OCI-M2 (cell line): Measurements from ENCODE around the gene APOL1.
A peak's percentile ranks its signal among the peaks of the same experiment; 100 is the strongest.
"Not testable (repeated sequence)": the region's sequence is repeated elsewhere in the genome, so short reads cannot be mapped to it uniquely, and the experiment has no call there.

Experiments used
- DNase-seq: peaks from one replicate; lab custom pipeline; 2025; ENCODE audit not compliant: unreplicated experiment; lab: John Stamatoyannopoulos, UW

Gene APOL1

DNA sequence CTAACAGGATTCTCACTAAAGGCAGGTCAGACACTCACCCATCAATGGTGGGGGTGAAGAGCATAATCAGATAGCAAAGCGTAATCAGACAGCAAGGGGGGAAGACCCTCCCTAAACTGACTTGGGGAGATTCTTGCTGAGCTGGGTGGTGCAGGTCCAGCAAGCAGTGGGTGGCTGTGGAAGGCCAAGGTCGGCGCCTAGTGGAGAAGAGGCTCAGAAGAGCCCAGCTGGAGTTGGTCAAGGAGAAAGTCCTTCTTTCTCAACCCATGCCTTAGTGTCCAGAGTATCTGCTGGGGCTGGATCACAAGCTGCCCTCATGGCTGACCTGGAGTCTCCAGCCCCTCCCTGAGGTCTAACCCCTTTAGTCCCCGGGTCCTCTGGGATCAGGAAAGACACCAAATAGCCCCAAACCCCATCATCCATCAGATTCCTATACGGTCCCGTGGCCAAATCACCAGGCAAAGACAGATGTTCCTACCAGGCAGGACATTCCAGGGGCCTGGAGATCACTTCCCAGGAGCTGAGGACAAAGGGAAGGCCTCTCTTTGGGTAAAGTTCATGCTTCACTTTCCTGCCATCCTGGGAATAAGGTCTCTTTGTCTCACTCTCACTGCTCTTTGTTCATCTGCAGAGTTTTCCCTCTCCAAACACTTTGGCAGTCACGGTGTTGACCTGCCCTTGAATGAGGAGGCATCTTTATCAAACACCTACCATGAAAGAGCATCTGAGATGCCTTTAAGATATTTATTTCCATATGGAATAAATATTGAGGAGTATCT lies 11.1 kb downstream of the APOL1 start:
- DNase-seq = not testable (repeated sequence)

DNA sequence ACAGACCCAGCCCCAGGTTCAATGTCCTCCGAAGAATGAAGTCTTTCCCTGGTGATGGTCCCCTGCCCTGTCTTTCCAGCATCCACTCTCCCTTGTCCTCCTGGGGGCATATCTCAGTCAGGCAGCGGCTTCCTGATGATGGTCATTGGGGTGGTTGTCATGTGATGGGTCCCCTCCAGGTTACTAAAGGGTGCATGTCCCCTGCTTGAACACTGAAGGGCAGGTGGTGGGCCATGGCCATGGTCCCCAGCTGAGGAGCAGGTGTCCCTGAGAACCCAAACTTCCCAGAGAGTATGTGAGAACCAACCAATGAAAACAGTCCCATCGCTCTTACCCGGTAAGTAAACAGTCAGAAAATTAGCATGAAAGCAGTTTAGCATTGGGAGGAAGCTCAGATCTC lies 14.1 kb downstream of the APOL1 start:
- DNase-seq = no peak

DNA sequence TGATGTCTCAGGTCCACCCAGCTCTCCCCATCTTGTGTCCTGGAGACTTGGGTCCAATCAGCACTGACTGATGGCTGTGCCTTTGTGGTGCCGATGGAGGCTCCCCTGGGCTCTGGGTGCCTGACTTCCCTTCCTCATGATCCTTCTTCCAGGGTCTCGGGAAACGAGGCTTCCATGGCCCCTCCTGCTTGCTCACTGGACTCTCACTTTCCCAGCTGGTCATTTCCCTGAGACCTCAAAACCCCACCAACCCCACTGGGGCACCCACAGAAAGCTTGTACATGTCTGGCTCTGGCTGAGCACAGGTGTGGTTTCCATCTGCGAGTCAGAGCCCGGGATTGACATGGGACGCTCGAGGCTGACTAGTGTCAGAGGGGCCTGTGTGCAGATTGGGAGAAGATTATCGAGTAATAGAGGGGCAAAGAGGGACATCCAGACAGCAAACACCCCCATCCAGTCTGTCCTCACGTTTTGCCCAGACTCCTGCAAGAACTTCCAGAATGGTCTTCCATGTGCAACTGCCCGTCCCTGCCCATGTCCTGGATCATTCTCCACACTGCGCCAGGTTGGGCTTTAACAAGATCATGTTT lies 15.1 kb downstream of the APOL1 start:
- DNase-seq = no peak

DNA sequence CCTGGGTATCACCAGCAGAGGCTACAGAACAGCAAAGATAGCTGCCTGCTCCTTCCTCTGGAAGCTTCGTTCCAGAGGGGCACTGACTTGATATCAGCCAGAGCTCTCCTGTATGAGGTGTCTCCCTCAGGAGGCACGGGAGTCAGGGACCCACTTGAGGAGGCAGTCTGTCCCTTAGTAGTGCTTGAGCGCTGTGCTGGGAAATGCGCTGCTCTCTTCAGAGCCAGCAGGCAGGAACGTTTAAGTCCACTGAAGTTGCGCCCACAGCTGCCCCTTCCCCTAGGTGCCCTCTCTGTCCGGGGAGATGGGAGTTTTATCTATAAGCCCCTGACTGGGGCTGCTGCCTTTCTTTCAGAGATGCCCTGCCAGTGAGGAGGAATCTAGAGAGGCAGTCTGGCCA lies 18.3 kb downstream of the APOL1 start:
- not testable (repeated sequence) for DNase-seq

DNA sequence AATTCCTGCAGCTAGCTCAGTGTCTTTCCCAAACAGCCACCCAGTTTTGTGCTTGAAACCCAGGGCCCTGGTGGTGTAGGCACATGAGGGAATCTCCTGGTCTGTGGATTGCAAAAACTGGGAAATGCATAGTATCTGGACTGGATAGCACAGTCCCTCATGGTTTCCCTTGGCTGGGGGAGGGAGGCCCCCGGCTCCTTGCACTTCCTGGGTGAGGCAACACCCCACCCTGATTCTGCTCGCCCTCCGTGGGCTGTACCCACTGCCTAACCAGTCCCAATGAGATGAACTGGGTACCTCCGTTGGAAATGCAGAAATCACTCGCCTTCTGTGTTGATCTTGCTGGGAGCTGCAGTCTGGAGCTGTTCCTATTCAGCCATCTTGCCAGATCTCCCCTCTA lies 19.0 kb downstream of the APOL1 start:
- DNase-seq = not testable (repeated sequence)

DNA sequence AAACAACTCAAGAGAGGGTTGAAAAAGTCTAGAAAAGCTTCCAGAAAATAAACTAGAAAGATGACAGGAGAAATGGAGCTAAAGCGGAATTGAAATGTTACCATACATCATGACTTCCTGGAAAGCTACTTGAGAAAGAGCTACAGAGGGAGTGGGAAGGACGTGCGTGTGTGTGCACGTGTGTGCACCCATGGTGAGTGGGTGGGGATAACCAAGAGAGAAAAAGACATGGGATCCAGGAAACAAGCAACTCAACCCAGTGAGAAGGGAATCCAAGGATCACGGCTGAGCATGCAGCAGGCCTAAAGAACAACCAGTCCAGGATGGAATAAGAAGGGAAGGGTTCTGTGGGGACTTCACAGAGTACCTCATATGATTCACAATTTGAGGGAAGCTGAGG lies 21.6 kb downstream of the APOL1 start:
- no peak for DNase-seq

DNA sequence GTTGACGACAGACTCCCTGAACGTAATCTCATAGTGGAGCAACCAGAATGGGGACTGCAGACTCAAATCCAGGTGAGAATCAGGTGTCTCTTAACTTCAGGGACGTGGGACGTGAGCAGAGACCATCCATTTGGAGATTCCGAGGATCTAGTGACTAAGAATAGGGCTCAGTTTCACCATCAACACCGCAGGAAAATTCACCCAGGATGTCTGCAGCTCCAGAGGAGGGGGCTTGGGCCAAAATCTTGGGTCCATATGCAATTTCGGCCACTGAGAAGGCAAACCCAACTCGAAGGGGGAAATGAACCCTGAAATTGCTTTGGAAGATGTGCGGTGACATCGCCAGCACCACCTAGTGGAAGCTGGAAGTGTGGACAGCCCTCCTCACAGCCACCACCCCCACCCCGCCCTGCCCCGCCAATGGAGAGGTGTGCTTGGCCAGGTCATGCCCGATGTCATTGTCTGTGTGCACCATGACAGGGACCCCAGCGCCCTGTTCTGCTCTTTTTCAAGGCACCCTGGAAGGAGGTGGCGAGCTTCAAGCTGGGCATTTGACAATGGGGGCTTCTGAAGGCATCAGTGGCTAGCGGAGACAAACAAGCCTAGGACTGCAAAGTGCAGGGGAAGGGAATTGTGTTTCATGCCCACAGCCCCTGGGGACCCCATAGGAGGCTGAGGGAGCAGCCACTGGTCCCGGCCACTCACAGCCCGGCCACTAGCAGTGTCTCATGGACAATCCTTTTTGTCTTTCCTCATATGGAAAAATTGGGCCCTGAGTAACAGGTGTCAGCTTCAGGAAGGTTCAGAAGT lies 24.8 kb downstream of the APOL1 start:
- no peak for DNase-seq

DNA sequence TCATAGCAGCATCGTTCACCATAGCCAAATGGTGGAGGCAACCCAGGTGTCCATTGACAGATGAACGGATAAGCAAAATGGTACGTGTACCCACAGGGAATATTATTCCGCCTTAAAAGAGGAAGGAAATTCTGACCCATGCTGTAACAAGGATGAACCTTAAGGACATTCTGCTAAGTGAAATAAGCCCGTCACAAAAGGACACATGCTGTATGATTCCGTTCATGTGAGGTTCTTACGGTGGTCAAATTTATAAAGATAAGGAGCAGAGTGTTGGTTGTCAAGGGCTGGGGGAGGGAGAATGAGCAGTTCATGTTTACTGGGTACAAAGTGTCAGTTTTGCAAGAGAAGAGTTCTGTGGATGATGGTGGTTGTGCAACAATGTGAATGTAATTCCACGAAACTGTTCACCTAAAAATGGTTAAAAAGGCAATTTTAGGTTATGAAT lies 26.3 kb downstream of the APOL1 start:
- DNase-seq = no peak

DNA sequence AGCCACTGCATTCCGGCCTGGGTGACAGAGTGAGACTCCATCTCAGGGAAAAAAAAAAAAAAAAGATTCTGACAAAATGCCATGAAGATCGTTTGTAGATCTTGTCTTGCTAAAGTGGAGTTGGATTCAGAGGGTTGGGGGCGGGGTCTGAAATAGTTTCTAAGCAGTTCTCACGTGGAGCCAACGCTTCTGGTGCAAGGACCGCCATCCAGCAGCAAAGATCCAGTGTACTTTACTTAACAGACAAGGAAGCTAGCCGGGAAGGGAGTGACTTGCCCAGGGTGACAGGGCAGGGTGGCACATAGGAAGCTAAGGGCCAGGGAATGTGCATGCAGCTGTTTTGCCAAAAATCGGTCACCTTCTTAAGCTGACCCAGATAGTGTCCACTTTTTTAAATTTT lies 27.4 kb downstream of the APOL1 start:
- no peak for DNase-seq

DNA sequence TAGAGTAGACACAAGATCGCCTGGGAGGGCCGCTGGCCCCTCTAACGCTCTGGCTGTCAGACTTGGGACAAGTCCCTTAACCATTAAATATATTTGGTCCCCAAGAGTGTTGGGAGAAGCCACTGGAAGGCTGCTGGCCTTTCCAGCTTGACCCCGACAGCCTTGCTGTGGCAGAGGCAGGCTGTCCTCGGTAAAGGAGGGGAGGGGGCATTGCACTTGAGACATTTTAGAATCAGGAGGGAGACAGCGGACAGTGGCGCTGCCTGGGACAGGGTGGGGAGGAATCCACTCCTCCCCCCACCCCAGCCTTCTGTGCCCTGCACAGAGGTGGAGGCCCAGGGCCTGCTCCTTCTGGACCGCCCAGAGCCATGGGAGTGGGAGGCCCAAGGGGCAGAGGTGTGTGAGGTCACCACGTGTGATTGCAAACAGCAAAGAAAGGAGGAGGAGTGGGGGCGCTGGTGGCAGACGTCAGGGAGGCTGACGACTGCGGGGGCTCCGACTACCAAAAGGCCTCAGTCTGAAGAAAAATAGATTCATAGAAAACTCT lies 28.9 kb downstream of the APOL1 start:
- no peak for DNase-seq

DNA sequence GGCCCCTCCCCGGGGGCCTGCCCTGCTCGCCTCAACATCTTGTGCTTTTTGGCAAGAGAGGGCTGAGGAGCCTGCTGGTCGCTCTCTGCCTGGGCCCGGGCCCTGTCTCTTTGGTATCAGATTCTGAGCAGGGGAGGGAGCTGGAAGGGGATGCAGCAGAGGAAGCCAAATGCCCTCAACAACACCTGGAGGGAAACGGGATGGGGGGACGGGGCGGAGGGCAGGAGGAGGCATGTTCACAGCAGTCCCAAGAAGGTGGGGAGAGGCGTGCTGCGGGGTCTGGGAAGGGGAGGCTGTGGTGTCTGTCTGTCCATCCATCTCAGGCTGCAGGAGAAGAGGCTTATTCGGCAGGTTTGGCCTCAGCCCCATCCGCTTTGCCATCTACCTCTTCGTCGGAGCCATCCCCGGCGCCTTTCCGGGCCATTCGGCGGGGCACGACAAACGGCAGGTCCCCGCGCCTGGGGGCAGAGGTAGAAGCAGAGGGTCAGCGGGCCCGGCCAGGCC lies 29.4 kb downstream of the APOL1 start:
- no peak for DNase-seq

DNA sequence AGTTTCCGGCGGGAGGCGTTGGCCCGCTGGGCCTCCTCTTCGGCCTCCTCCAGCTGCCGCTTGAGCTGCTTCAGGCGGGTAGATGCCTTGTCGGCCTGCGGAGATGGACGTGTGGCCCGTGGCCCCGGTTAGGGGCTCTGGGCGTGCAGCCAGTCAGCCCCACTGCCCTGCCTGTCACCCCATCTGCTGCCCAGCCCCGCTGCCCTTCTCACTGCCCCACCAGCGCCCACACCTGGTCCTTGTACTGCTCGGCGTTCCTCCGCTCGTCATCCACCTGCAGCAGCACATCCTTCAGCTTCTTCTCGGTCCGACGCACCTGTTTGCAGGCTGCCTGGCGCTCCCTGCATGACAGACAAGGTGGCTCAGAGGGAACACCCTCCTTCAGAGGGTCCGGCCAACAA lies 31.2 kb downstream of the APOL1 start:
- DNase-seq = no peak

DNA sequence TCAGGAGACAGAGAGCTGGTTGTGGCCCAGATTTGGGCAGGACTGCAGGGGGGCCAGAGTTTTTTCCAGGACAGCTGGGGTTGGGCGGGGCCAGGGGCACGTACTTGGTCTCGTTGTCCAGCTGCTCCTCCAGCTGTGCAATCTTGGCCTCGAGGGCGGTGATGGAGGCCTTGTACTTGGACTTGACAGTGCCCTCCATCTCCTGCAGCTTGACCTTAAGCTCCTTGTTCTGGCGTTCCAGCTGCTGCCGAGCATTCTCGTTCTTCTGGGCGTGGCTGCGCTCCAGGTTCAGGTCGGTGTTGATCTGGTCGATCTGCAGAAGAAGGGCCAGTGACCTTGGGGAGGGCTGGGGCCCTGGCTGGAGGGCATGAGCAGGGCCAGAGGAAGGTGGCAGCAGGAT lies 32.1 kb downstream of the APOL1 start:
- no peak for DNase-seq

DNA sequence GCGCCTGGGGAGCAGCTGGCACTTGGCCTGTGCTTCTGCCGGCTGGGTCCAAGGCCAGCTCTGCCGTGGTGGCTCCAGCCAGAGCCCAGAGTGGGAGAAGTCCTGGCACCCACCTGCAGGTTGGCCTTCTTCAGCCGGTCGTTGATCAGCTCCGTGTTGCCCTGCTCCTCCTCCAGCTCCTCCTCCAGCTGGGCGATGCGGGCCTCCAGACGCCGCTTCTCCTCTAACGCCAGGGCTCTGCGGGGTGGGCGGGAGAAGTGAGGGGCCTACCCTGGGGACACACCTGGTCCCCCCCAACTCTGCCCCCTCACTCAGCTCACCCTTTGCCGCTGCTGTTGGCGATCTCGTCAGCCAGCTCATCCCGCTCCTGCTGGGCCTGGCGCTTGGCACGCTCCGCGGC lies 32.6 kb downstream of the APOL1 start:
- DNase-seq = no peak

DNA sequence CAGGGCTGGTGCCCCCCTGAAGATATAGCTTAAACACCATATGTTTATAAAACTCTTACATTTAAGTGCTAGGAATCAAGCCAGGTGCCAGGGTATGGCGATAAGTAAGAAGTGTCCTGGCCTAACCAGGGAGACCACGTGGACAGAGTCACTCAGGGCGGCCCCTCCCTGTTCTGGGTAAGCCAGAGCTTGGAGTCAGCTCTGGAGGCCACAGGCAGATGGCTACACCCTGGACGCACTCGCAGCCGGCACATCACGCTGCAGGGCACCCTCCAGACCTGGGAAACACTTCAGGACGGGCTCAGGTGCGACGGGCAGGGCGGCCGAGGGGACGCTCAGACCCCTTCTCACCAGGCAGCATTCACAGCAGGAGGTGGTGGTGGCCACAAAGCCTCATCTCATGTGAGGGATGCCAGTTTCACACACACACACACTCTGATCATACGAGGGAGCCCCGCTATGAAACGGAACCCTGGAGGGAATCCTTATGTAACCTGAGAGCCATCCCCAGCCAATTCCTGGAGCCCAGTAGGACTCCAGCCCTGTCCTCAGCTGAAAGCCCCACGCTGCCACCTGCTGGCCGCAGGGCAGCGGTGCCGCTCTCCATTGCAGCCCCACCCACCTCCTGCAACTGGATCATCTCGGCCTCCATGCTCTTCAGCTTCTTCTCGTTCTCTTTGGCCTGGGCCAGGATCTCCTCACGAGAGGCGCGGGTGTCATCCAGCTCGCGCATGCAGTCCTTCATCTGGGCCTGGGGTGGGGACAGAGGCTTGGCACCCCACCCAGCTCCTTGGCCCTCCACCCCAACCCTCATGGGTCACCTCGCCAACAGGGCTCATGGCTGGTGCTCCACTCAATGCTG lies 33.4 kb downstream of the APOL1 start:
- peak; percentile 9 for DNase-seq

DNA sequence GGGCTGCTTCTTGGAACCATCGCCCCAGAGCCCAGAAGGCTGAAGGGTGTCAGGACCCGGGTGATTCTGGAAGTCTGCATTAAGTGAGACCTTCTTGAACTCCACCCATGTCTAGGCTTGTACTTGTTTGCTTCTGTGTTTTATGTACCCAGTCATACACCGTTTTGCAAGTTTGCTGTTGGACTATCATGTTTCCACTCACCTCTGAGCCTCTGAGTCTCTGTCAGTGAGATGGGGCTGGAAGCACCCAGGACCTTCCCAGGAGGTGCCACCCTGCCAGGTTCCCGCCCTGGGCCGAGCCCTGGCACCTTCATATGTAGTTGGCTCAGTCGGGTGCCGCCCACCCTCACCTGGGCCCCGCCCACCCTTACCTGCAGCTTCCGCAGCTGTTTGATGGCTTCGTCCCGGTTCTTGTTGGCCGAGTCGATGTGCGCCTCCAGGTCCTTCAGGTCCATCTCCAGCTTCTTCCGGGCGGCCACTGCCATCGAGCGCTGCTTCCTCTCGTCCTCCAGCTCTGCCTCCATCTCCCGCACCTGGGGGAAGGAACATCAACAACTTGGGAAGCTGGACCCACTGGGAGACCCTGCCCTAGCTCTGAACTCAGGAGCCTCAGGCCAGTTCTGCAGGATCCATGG lies 35.1 kb downstream of the APOL1 start:
- DNase-seq = no peak

DNA sequence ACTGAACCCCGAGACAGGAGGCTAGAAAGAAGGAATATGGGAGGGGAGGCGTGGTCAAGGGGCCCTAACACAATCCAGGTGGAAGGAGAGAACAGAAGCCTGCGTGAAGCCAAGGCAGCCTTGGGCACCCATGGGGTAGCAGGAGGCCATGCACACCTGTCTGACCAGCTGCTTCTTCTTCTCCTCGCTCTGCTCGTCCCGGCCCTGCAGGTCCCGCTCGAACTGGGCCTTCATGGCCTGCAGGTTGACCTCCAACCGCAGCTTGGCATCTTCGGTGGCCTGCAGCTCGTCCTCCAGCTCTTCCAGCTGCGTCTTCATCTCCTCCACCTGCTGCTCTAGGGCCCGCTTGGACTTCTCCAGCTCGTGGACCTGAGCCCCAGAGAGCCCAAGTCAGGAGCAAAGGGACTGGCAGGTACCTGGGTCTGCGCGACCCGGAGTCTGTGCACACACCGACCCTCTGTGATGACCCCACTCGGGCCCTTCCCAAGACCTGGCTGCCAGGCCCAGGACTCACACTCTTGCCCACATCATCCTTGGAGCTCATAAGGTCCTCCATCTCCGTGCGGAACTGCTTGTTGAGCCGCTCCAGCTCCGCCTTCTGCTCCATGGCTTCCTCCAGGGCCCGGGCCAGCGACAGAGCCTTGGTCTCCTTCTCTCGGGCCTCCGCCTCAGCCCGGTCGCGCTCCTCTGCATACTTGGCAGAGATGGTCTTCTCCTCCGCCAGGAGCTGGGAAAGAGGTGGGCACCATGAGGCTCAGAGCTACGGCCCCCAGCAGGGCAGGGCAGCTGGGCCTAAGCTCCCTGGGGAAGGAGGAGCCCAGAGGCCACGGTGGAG lies 35.9 kb downstream of the APOL1 start:
- no peak for DNase-seq

DNA sequence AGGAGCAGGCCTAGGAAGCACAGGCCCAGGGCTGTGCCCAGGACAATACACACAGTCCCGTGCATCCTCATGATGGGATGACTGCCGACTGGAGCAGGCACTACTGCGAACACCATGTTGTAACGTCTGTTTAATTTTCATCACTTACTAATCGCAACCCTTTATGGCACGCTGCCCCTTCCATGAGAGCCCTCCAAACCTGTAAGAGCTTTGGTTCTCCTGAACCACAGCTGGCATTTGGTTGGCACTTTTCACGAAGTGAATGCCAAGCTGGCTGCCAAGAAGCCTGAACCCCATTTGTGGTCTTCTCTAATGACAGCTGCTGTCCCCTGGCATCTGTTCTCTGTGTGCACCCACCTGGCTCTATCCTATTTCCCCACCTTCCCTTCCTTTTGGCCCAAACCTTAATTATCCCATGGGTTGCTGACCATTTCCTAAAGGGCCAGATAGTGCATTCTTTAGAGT lies 36.5 kb downstream of the APOL1 start:
- no peak for DNase-seq

DNA sequence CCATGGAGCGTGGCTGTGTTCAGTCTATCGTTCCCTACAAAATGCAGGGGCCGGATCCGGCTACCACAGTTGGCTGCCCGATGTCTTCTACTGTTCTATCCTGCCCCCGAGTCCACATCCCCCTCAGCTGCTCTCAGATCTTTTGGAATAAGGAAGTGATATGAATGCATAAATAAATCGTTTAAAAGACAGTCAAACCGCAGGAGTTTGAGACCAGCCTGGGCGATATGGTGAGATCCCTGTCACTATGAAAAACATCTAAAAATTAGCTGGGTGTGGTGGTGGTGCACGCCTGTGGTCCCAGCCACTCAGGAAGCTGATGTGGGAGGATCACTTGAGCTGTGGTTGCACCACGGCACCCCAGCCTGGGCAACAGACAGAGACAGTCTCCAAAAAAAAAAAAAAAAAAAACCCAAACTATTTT lies 37.0 kb downstream of the APOL1 start:
- not testable (repeated sequence) for DNase-seq
